Inferior parietal cortex (tissue), 1 donor: ENCODE data around the gene NUSAP1.
"Not testable (repeated sequence)": the region's sequence is repeated elsewhere in the genome, so short reads cannot be mapped to it uniquely, and the experiment has no call there.

Experiments
- DNase-seq: peaks from one replicate; pipeline ENCODE4 v3.0.0-alpha.2; 2016; ENCODE audit errors: extremely low spot score

The NUSAP1 gene

DNA sequence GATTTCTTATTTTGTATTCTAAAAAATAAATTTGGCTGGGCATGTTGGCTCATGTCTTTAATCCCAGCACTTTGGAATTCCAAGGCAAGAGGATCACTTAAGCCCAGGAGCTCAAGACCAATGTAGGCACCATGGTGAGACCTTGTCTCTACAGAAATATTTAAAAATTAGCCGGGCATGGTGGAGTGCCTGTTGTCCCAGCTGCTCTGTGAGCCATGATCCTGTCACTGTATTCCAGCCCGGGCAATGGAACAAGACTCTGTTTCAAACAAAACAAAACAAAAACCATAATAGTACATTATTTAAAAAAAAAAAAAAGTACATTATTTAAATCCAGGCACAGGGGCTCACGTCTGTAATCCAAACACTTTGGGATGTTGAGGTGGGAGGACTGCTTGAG is 78.8 kb downstream of the NUSAP1 start:
- DNase-seq, result no peak

DNA sequence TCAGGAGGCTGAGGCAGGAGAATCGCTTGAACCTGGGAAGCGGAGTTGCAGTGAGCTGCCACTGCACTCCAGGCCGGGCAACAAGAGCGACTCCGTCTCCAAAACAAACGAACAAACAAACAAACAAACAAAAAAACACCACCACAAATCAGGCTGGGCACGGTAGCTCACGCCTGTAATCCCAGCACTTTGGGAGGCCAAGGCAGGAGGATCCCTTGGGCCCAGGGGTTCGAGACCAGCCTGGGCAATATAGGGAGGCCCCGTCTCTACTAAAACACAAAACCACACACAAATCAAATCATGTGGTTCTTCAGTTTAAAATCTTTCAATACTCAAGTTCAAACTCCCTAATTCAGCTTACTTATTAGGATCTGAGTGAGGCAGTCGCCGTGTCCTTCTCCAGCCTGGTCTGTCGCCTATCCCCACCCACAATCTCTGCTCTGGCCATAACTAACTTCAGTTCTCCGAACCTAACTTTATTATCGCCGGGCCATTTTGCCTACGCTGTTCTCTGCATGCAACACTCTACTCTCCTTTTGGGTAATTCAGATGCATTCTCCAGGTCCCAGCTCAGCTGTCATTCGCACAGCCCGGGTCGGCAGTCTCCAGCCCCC is 83.6 kb downstream of the NUSAP1 start:
- no peak for DNase-seq

DNA sequence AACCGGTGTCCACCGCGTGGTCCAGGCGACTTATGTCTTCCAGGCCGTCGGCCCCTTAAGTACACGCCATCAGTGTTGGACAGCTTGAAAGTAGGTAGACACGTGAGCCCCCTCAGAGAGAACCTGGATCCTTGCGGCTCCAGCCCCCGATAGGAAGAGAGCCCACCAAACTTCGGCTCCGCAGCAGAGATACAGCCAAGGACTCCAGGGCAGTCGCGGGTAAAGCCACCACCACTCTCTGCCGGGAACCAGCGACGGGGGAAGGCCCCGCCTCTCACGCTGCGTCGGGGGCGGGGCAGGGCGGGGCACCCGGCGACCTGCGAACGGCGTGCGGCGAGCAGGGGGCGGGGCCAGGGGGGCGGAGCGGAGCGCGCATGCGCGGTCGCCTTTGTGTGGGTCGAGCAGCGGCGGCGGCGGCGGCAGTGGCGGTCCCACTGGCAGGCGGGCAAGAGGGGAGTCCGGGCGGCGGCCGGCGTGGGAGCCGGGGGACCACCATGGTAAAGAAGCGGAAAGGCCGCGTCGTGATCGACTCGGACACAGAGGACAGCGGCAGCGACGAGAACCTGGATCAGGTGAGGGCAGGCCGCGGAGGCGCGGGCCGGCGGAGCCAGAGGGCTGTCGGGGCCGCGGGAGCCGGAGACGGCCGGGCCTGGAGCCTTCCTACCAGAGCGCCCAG is 84.2 kb downstream of the NUSAP1 start, which contains the start of gene RTF1:
RTF1 (plus strand) TSS at position 354 of the 676 bp plus-strand sequence; CDS start at position 375, 21 bp downstream.
- peak; percentile 87 for DNase-seq

- DNase-seq, result no peak
Measured at GRCh38 chr15:41417418-41418195, 84.9 kb downstream of the NUSAP1 start.

DNA sequence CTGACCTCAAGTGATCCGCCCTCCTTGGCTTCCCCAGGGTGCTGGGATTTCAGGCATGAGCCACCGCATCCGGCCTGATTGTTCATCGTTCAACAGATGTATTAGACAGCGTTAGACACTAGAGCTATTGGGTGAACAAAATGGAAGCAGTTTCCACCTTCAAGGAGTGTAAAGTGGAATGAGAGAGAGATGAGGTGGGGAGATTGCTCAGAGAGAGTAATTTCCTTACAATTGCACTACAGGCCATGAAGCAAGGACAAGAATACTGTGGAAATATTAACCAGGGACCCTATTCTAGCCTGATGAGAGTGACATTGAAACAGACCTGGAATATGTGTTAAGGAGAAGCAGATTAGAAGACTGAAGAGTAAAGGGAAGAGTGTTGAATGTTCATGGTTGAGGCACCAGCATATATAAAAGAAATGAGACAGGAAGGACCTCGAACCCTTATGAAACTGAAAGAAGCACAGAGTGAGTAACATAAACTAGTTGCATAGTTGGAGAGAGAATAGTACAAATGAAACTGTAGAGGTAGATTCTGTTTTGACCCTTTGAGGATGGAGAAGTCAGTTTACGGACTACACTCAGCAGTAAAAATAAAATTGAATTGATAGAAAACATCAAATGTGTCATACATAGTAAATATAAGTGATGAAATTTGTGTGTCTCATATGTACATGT is 91.4 kb downstream of the NUSAP1 start:
- no peak for DNase-seq

- DNase-seq, result no peak
Measured at GRCh38 chr15:41424809-41425208, 92.1 kb downstream of the NUSAP1 start.

- DNase-seq, result not testable (repeated sequence)
Measured at GRCh38 chr15:41425907-41426306, 93.2 kb downstream of the NUSAP1 start.

DNA sequence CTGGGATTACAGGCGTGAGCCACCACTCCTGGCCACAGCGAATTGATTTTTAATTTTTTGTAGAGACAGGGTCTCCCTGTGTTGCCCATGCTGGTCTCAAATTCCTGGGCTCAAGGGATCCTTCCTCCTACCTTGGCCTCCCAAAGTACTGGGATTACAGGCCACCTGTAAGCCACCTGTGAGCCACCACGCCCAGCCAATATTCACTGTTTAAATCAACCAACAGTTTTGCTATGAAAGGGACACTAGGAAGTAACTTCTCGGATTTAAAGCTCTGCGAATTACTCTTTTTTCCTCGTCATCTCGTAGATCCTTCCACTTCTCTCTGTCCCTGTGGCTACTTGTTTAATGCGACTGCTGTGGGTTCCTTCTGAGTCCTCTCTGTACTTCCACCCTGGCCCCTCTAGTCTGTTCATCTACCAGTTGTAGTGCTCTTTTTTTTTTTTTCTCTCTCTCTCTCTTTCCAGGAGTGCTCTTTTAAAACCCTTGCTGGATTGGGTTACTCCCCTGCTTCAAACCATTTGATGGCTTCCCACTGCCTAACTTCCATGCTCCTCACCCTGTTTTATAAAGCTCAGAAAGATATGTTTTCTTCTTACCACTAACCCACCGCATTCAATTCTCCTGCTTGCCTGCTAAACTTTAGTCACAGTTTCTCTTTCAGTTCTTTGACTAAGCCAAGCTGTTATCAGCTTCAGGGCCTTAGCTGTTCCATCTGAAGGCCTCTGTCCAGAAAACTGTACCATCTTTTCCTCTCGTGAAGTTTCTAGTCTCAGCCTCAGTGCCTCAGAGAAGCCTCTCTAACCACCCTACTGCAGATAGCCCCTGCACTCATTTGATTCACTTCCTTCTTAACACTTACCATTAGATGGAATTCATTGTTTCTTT is 96.6 kb downstream of the NUSAP1 start:
- no peak for DNase-seq
